OCI-LY7 (cell line): Measurements from ENCODE around the gene TCAP. TPM values are rescaled to one million over a fixed set of nuclear protein-coding genes. Genes with fewer than 3 reads are reported as not detected.

Experiments used
- BruUV-seq: library from RNA; stranded (reverse); fragments of 400-500 nt; replicated peaks from 2 replicates; lab custom pipeline; 2021; lab: Mats Ljungman, UMichigan
- CTCF ChIA-PET: fragments of 300-600 bp; sonication (Branson Sonifier 250); formaldehyde crosslinking; loops from one replicate; lab custom pipeline; 2022; ENCODE audit warnings: antibody characterized with exemption; ENCODE audit not compliant: unreplicated experiment; lab: Charles Lee
- POLR2A ChIA-PET: fragments of 300-600 bp; sonication (Branson Sonifier 250); formaldehyde crosslinking; loops from one replicate; lab custom pipeline; 2022; ENCODE audit warnings: antibody characterized with exemption; lab: Charles Lee
- DNase-seq: peaks from one replicate; pipeline ENCODE4 v3.0.0-alpha.2; 2015; ENCODE audit warnings: low spot score
- H2AFZ ChIP-seq: fragments of 200-600 bp; sonication (generic), shearing (Covaris generic); 2 replicates; pipeline ENCODE4 v1.6.1; 2014; ENCODE audit warnings: mild to moderate bottlenecking, antibody characterized with exemption, low read length, moderate library complexity
- H3K27ac ChIP-seq: fragments of 200-600 bp; sonication (generic); 2 replicates; pipeline ENCODE4 v1.5.1; 2014; ENCODE audit warnings: mixed run types, low read depth, mild to moderate bottlenecking, moderate library complexity, low read length, inconsistent platforms; ENCODE audit not compliant: poor library complexity, severe bottlenecking
- H3K36me3 ChIP-seq: fragments of 200-600 bp; sonication (generic); 2 replicates; pipeline ENCODE4 v1.6.1; 2014; ENCODE audit warnings: mild to moderate bottlenecking, antibody characterized with exemption, low read length, moderate library complexity, mixed read lengths; ENCODE audit not compliant: insufficient read depth
- H3K4me1 ChIP-seq: fragments of 200-600 bp; sonication (generic); 2 replicates; pipeline ENCODE4 v1.5.1; 2014; ENCODE audit warnings: mild to moderate bottlenecking, low read length; ENCODE audit not compliant: insufficient read depth, poor library complexity, severe bottlenecking
- H3K4me2 ChIP-seq: fragments of 200-600 bp; sonication (generic); 2 replicates; pipeline ENCODE4 v1.6.1; 2014; ENCODE audit warnings: mild to moderate bottlenecking, low read length
- H3K4me3 ChIP-seq: fragments of 200-600 bp; sonication (generic); 2 replicates; pipeline ENCODE4 v1.5.1; 2014; ENCODE audit warnings: mild to moderate bottlenecking, low read depth, low read length; ENCODE audit not compliant: poor library complexity, severe bottlenecking
- H3K79me2 ChIP-seq: fragments of 200-600 bp; sonication (generic); 2 replicates; pipeline ENCODE4 v1.6.1; 2016; ENCODE audit warnings: low read depth, mild to moderate bottlenecking, low read length, moderate library complexity, mixed read lengths; ENCODE audit not compliant: insufficient read depth
- H3K9me2 ChIP-seq: fragments of 200-600 bp; sonication (generic); 2 replicates; pipeline ENCODE4 v1.6.1; 2016; ENCODE audit warnings: mild to moderate bottlenecking, low read length, mixed read lengths; ENCODE audit not compliant: insufficient read depth
- H3K9me3 ChIP-seq: fragments of 200-600 bp; sonication (generic); 2 replicates; pipeline ENCODE4 v1.6.1; 2014; ENCODE audit warnings: mild to moderate bottlenecking, mixed run types, low read length, mixed read lengths
- H4K20me1 ChIP-seq: fragments of 200-600 bp; sonication (generic); 2 replicates; pipeline ENCODE4 v1.6.1; 2014; ENCODE audit warnings: mild to moderate bottlenecking, antibody characterized with exemption, low read length, moderate library complexity, mixed read lengths; ENCODE audit not compliant: insufficient read depth
- EZH2phosphoT487 ChIP-seq: fragments of 200-600 bp; sonication (generic); IDR thresholded peaks from 2 replicates; pipeline ENCODE4 v1.6.1; 2018; ENCODE audit warnings: low read depth, borderline replicate concordance, mild to moderate bottlenecking, mixed run types, antibody characterized with exemption, low read length, moderate library complexity, mixed read lengths
- intact Hi-C: fragments of 100-400 bp; cut with micrococcal nuclease; formaldehyde crosslinking; loops from one replicate; pipeline ENCODE4 v1.10.0; 2022; ENCODE audit not compliant: unreplicated experiment
- total RNA-seq, 2 experiments: library from RNA; depleted of rRNA in 1 of 2; stranded (reverse); fragments of >200 nt in 1 of 2; shearing (Covaris generic) in 1 of 2; gene quantifications; 2 replicates each; pipeline ENCODE4 v1.2.3, GENCODE V29; 2014 to 2022
- TF ChIP-seq, protein P1 (sequence below): fragments of 200-600 bp; sonication (generic); conservative IDR thresholded peaks from 2 replicates; pipeline ENCODE4 v1.5.1; 2014; ENCODE audit warnings: mild to moderate bottlenecking, antibody characterized with exemption, low read length, moderate library complexity, mixed read lengths

The TCAP gene
- total RNA-seq, 2 experiments from 2014 or later = 1.5 to 2.7 TPM

DNA sequence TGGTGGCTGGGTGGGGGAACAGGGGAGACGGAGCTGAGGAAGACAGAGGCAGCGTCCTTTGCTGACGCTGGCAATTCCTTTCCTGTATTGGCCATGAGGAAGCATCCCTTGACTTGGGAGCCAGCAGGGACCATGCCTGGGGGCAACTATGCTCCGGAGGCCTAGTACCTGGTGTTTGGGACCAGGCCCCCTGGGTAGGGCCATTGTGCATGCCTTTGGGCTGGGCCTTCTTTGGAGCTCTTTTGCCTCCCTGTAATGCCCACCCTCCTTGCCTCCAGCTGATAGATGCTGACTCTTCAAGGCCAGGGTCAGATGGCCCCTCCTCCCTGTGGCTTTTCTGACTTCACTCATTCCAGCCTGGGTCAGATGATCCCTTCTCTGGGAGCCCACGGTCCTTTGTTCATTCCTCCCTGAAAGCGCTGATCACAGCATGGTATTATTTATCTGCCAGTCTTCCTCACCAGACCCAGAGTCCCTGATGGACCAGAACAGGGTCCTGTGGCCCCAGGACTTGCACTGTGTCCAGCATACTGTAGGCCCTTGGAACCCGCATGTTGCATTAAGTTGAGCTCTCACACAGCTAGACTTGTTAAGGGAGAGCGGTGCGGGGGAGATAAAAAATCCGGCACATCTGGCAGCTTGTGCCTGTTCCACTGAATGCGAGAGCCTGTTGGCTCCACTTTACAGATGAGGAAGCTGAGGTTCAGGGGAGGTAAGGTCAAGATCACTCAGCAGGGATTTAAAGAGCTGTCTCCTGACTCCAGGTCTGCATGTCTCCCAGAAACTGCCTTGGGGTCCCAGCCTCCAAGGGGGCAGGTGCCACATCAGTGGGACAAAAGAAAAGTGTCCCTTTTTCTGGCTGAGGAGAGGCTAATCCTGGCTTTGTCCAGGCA lies 25.3 kb upstream of the TCAP start:
- ChIA-PET POLR2A (interaction anchor here (0.6 kb wide), 1 partner anchor 292 kb away, joined by 3 read pairs; no protein-coding TSS in a partner anchor), CTCF (interaction anchor here (1.1 kb wide), 1 partner anchor 9 kb away, joined by 3 read pairs; no protein-coding TSS in a partner anchor)
- H3K4me1 ChIP-seq = peaks cover 31% of the 10 kb centered on the region
- H4K20me1 ChIP-seq = peaks cover 8% of the 10 kb centered on the region; the same call in 1 of the 2 replicates
- no peak overlapping the region for H2AFZ ChIP-seq
- H3K27ac ChIP-seq = no peak overlapping the region
- H3K4me3 ChIP-seq = no peak overlapping the region
- no peaks in the 10 kb centered on the region for H3K9me2 ChIP-seq
- H3K36me3 ChIP-seq = no peaks in the 10 kb centered on the region
- DNase-seq = no peak
- no TSS peak for BruUV-seq
- H3K9me3 ChIP-seq = no peaks in the 10 kb centered on the region
- H3K4me2 ChIP-seq = no peak overlapping the region
- no peak for TF ChIP-seq EZH2phosphoT487
- TF ChIP-seq, protein P1, sequence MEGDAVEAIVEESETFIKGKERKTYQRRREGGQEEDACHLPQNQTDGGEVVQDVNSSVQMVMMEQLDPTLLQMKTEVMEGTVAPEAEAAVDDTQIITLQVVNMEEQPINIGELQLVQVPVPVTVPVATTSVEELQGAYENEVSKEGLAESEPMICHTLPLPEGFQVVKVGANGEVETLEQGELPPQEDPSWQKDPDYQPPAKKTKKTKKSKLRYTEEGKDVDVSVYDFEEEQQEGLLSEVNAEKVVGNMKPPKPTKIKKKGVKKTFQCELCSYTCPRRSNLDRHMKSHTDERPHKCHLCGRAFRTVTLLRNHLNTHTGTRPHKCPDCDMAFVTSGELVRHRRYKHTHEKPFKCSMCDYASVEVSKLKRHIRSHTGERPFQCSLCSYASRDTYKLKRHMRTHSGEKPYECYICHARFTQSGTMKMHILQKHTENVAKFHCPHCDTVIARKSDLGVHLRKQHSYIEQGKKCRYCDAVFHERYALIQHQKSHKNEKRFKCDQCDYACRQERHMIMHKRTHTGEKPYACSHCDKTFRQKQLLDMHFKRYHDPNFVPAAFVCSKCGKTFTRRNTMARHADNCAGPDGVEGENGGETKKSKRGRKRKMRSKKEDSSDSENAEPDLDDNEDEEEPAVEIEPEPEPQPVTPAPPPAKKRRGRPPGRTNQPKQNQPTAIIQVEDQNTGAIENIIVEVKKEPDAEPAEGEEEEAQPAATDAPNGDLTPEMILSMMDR = no peak
- intact Hi-C loops = no loop called here
- peaks cover 20% of the 10 kb centered on the region for H3K79me2 ChIP-seq

DNA sequence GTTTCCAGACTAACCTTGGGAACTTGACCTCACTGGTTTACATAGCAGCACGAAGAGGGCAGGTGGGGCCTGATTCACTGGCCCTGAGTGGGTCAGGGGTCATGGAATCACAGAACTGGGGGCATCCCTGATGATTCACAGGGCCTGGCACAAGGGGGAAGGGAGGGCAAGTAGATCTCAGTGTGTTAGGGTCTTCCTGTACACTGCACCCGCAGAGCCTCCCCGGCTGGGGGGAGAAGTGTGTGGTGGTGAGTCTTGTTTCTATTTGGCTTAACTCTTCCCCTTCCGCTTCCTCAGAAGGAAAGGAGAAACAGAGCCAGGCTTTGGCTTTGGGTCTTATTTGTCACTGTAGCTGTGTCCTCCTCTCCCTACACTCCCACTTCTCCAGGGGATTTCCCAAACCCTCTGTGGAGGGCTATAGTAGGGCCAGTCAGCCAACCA lies 24.5 kb upstream of the TCAP start:
- BruUV-seq = no TSS peak
- Histone ChIP-seq H3K9me2 (no peaks in the 10 kb centered on the region), H3K36me3 (no peaks in the 10 kb centered on the region), H3K9me3 (no peaks in the 10 kb centered on the region), H3K4me3 (no peak overlapping the region), H2AFZ (no peak overlapping the region), H3K27ac (no peak overlapping the region), H3K79me2 (peaks cover 20% of the 10 kb centered on the region), H3K4me1 (peaks cover 26% of the 10 kb centered on the region), H3K4me2 (peak overlapping the region; percentile 20; the same call in 1 of the 2 replicates), H4K20me1 (peaks cover 8% of the 10 kb centered on the region; the same call in 1 of the 2 replicates)
- intact Hi-C loops = no loop called here
- no peak for TF ChIP-seq EZH2phosphoT487
- TF ChIP-seq, protein P1 = no peak
- ChIA-PET CTCF (interaction anchor here (1.1 kb wide), 1 partner anchor 10 kb away, joined by 3 read pairs; no protein-coding TSS in a partner anchor), POLR2A (no interaction called here)
- no peak for DNase-seq
